GM12878 (cell line): ENCODE data around the gene LYRM4.

Source experiments
- EP300 ChIP-seq, 2 experiments: fragments of 150-350 bp in 1 of 2; IDR thresholded peaks; 2 replicates each; pipeline ENCODE4 v1.6.1; 2011 to 2012; ENCODE audit warnings: low read depth in 2 of 2, low read length in 2 of 2, borderline replicate concordance in 1 of 2, improper control_type of control experiment in 1 of 2, inconsistent platforms in 1 of 2; ENCODE audit not compliant: control insufficient read depth in 1 of 2
- MTA3 ChIP-seq: IDR thresholded peaks from 2 replicates; pipeline ENCODE4 v1.6.1; 2012; ENCODE audit warnings: low read length, inconsistent platforms, borderline replicate concordance
- SMAD1 ChIP-seq: fragments of 450-650 bp; IDR thresholded peaks from 2 replicates; pipeline ENCODE4 v1.6.1; 2018; ENCODE audit warnings: mild to moderate bottlenecking, low read depth; ENCODE audit not compliant: partially characterized antibody

GRCh38 chr6:5214570-5215052 is 46.1 kb downstream of the LYRM4 start:
- TF ChIP-seq EP300 (IDR thresholded peaks at IDR 0.05; ENCODE audit: borderline replicate concordance in 1 of 2, control insufficient read depth in 1 of 2, low read depth in 2 of 2, low read length in 2 of 2), result no peak
- TF ChIP-seq SMAD1, result no peak
- TF ChIP-seq MTA3, result no peak
